ENCODE measurements around the gene MMP15.
"Not testable (repeated sequence)": the region's sequence is repeated elsewhere in the genome, so short reads cannot be mapped to it uniquely, and the experiment has no call there.

MMP15 gene

DNA sequence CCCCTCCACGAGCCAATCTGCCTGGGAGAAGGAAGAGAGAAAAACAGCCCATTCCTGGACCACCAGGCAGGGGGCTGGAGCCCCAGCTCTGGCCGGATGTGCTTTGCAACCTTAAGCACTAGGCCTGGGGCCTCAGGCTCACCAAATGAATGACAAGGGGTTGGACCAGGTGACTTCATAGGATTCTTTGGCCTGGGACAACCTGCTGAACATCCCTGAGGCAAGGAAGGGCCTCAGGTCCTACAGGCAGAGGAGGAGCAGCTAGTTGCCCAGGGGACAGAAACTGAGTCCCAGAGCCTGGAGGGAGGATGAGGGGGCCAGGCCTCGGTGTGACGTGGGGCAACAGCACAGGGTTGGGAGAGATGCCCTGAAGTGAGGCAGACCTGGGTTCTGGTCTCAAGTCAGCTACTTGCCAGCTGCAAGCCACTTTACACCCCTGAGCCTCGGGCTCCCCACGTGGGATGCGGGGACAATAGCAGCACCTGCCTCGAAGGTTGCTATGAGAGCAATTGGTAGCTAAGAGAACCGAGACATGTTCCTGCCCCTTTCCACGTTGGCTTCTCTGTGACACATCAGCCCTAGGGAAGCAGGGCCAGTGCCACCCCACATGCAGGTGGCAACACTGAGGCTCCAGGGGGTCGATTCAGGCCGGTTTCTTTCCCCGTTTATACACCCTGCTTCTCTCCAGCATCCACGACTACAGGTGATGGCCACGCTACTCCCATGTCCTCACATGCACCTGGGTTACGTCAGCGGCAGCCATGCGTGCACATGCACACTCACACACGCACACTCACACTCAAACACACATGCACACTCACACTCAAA lies 61.0 kb downstream of the MMP15 start:
- DNase-seq (ENCODE audit: low read depth): no peak

DNA sequence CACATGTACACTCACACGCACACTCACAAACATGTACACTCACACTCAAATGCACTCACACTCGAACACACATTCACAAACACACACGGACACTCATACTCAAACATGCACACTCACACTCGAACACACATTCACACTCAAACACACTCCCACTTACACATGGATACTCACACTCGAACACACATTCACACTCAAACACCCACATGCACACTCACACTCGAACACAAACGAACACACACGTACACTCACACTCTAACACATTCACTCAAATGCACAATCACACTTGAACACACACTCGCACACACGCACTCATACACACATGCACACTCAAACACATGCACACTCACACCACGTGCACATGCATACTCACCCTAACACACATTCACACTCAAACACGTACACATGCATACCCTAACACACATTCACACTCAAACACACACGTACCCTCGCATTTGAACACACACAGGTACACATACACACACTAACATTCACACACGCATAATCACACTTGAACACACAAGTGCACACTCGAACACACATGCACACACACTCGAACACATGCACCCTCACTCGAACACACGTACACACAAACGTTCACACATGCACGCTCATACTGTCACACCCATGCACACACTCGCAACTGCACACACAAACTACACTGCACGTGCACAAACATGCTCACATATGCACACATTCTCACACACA lies 61.8 kb downstream of the MMP15 start:
- no peak for DNase-seq (ENCODE audit: low read depth)

DNA sequence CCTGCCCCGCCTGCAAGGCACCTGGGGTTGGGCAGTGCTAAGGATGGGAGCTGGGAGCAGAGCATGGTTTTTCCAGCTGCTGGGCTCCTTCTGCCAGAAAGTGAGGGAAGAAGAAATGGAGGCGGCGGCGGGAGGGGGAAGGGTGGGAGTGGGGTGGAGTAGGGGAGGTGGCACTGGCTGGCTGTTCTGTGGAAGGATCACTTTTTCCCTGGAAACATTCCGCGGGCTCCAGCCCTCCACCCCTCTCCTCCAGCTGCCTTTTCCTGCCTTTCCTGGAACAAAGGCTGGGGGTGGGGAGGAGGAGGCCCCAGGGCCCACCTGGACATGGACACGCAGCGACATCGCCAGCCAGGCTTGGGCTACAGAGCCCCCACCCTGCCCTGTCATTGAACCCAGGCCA lies 62.5 kb downstream of the MMP15 start:
- no peak for DNase-seq (ENCODE audit: low read depth)

DNA sequence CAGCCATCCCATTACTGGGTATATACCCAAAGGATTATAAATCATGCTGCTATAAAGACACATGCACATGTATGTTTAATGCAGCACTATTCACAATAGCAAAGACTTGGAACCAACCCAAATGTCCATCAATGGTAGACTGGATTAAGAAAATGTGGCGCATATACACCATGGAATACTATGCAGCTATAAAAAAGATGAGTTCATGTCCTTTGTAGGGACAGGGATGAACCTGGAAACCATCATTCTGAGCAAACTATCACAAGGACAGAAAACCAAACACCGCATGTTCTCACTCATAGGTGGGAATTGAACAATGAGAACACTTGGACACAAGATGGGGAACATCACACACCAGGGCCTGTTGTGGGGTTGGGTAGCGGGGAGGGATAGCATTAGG lies 64.8 kb downstream of the MMP15 start:
- DNase-seq (ENCODE audit: low read depth): not testable (repeated sequence)

DNA sequence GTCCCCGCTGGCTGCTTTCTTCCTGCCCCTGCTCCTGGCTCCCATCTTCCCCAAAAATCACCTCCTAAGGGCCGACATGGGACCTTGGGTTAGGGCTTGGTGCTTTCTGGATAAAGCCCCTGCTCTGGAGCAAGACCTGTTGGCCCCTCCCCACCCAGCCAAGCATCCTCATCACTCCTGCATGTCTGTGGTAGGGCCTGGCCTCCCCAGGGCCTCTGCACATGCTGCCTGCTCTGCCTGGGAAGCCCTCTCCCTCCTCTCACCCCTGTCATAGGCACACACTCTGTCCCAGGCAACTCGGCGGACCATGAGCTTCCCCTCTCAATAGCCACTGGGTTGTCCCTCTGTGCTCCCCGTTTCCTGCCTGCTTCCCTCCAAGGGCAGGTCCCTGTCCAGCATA lies 68.5 kb downstream of the MMP15 start:
- DNase-seq (ENCODE audit: low read depth): no peak

DNA sequence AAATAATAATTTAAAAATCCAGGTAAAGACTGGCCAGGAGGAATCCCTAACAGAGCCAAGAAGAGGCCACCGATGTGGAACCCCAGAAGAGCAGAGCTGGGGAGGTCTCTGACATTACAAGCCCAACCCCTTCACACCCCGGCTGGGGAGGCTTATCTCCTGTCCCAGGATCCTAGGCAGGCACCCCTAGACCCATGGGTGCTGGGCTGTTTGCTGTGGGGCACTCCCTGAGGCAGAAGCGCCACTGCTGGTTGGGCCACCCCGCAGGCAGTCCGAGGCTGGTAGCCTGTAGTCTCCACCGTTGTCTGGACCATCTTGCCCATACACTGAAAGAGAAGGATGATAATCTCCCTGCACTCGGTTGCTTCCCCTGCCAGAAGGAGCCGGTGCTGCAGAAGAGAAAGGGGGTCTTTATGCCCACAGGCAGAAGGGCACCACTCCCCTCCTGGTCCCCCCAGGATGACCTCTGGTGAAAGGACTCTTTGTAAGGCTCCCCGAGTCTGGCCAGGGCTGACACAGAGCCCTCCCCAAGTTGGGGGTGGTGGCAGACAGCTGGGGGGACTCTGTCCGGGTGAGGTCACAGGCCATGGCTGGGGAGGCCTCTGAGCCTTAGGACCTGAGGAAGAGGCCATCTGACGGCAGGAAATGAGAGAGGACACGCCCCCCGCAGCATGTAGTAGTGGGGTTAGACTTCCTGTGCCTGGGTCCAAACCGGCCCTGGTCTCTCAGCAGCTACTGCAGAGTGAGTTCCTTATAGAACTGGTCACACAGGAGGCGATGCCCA lies 69.4 kb downstream of the MMP15 start:
- DNase-seq (ENCODE audit: low read depth): no peak

DNA sequence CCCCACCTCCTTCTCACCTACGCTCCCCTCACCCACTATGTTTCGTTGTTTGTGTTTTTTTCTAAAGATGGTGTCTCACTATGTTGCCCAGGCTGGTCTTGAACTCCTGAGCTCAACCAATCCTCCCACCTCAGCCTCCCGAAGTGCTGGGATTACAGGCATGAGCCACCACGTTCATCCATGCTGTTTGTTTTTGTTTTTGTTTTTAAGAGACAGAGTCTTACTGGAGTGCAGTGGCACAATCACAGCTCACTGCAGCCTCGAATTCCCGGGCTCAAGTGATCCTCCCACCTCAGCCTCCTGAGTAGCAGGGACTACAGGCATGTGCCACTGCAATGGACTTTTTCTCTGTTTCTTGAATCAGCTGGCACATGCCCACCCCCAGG lies 70.0 kb downstream of the MMP15 start:
- DNase-seq (ENCODE audit: low read depth): not testable (repeated sequence)

DNA sequence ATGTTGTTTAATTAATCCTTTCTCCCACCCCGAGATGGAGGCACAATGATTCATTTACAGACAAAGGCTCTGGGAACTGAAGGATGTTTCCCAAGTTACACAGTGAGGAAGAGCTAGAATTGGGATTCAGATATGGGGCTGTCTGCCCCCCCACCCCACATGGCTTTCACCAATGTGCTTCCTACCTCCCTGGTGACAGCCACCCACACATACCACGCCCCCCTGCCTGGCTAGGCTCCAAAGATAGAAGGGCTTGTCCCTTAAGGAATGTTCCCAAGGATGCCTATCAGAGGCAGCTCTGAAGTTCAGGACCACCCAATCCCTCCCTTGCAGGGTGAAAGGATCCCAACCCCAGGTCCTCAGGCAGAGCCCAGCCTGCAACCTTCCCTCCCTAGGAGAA lies 70.7 kb downstream of the MMP15 start:
- DNase-seq (ENCODE audit: low read depth): no peak

Measured in GM04504 (cell line).